NCI-H1092 treated with DMSO at 0.1 percent for 48 hours (cell line): ENCODE data around the gene AXL.
"Not testable (repeated sequence)": the region's sequence is repeated elsewhere in the genome, so short reads cannot be mapped to it uniquely, and the experiment has no call there.

Experiments used
- DNase-seq: peaks from one replicate; lab custom pipeline; 2025; lab: John Stamatoyannopoulos, UW

The AXL gene

GRCh38 chr19:41206926-41207750 lies 11.9 kb upstream of the AXL start:
- no peak for DNase-seq

GRCh38 chr19:41214161-41214560 lies 4.9 kb upstream of the AXL start:
- no peak for DNase-seq

- DNase-seq: no peak
Measured at GRCh38 chr19:41217741-41218140, 1.3 kb upstream of the AXL start.

GRCh38 chr19:41218249-41218614 lies 791 bp upstream of the AXL start:
- DNase-seq: no peak

GRCh38 chr19:41219924-41220567 lies 1.0 kb downstream of the AXL start:
- DNase-seq: no peak

DNA sequence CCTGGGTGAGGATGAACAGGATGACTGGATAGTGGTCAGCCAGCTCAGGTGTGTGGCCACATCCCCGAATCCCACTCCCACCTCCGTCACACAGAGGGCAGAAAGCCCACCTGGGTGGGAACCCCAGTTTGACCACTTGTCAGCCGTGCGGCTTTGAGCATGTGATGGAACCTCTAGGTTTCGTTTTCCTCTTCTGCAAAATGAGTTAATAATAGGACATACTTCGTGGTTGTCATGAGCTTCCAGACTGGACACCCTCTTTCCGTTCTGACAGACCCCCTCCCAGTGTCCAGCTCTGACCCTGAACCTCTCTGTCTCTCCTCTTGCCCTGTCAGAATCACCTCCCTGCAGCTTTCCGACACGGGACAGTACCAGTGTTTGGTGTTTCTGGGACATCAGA lies 1.8 kb downstream of the AXL start:
- no peak for DNase-seq

DNA sequence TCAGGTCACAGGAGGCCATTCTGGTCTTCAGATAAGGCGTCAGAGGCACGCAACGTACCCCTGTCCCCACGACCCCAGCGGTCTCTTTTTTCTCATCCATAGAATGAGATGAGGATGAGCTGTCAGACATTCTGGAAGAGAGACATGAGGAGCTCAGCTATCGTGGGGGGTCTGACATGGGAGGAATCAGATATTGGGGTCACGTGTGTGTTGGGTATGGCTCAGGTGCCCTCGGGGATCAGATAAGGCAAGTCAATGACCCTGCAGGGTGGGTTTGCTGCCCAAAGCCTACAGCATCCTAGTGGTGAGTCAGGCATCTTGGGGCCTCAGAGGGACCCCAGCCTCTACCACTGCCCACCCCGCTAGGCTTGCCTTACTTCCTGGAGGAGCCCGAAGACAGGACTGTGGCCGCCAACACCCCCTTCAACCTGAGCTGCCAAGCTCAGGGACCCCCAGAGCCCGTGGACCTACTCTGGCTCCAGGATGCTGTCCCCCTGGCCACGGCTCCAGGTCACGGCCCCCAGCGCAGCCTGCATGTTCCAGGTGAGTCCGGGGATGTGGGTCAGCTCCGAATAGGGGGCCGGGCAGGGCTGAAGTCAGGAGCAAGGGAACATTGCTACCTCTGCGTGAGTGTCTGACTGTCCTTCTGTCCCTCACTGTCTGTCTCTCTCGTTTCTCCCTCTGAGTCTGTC lies 2.6 kb downstream of the AXL start:
- no peak for DNase-seq

GRCh38 chr19:41222240-41222639 lies 3.2 kb downstream of the AXL start:
- no peak for DNase-seq

DNA sequence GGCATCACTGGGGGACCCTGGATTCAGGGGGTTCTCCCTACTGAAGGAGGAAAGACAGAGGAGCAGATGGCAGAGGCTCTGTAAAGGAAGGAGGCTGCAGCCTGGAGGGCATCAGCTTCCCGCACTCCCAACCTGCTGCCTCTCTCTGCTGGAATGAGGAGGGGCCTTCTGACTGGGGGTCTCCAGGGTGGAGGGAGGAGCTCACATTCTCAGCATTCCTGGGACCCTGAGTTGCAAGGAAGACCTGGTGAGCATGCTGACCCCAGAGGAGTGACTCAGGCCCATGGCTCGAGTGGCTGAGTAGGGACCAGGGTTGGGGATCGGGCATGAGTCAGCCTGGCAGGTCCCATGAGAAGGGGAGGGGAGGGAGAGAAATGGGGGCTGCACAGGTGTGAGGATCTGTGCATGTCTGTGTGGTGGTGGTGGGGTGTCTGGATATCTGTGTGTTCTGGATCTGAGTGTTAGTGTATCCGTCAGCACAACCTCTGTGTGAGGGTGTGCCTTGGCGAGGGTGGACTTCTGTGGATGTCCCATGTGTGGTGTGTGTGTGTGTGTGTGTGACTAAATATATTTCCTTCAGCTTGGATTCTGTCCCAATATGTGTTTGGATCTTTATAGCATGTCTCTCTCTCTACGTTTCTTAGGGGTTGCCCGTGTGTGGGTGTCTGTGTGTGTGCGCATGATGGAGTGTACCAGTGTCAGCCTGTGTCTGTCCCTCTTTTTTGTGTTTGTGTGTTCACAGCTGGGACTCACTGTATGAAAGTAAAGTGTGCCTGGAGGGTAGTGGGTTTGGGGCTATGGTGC lies 4.6 kb downstream of the AXL start:
- no peak for DNase-seq

- no peak for DNase-seq
Measured at GRCh38 chr19:41224632-41225031, 5.6 kb downstream of the AXL start.

- DNase-seq: no peak
Measured at GRCh38 chr19:41225238-41226052, 6.4 kb downstream of the AXL start.

GRCh38 chr19:41226053-41226873 lies 7.2 kb downstream of the AXL start:
- no peak for DNase-seq

- DNase-seq: no peak
Measured at GRCh38 chr19:41226874-41227390, 7.9 kb downstream of the AXL start.

DNA sequence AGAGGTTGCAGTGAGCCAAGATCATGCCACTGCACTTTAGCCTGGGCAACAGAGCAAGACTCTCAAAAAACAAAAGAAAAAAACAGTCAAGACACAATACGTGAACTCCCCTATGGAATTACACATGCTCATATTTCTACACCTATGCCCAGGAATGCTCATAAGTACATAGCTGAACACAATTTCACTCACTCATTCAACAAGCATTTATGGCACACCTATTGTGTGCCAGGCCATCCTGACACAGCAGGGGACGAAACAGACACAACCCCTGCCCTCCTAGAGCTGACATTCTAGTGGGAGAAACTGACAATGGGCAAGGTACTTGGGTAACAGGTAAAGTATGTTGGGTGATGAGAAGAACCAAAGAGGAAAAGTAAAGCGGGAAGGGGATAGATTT lies 9.5 kb downstream of the AXL start:
- no peak for DNase-seq

DNA sequence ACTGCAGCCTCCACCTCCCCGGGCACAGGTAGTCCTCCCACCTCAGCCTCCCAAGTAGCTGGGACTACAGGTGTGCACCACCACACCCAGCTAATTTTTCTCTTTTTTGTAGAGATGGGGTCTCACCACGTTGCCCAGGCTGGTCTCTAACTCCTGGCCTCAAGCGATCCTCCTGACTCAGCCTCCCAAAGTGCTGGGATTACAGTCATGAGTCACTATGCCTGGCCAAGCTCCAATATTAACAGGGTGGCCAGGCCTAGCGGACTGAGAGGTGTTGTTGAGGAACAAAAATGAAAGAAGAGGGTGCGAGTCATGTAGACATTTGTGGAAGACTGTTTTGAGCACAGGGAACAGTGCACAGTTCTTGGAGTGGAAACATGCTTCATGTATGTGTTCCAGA lies 10.3 kb downstream of the AXL start:
- not testable (repeated sequence) for DNase-seq

- DNase-seq: no peak
Measured at GRCh38 chr19:41230067-41230857, 11.2 kb downstream of the AXL start.

DNA sequence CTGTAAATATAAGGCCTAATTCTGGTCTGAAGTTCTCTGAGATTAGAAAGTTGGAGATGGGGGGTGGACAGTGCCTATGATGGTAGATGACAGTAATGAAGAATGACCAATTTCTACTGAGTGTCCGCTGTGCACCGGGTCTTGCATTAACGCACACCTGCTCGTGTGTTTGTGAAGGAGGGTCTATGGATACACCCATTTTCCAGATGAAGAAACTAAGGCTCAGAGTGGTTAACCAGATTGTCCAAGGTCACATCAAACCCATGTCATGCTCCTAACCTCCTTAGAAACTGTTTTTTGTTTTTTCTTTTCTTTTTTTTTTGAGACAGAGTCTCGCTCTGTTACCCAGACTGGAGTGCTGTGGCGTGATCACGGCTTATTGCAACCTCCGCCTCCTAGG lies 13.7 kb downstream of the AXL start:
- no peak for DNase-seq

- no peak for DNase-seq
Measured at GRCh38 chr19:41233748-41234240, 14.8 kb downstream of the AXL start.

GRCh38 chr19:41234512-41235168 lies 15.6 kb downstream of the AXL start:
- no peak for DNase-seq
